ENCODE data around the gene ZNF611. TPM values are rescaled to one million over a fixed set of nuclear protein-coding genes. Genes with fewer than 3 reads are reported as not detected.
A peak's percentile ranks its signal among the peaks of the same experiment; 100 is the strongest.

Gene ZNF611
- polyA plus RNA-seq, 1 donor from 2014 or later = 11.8 TPM

GRCh38 chr19:52691737-52692136 lies 43.1 kb downstream of the ZNF611 start:
- Histone ChIP-seq H3K27ac (ENCODE audit: low read length) (no peak overlapping the region), H3K27me3 (ENCODE audit: insufficient read depth, low read depth, low read length) (no peaks in the 10 kb centered on the region), H3K4me2 (ENCODE audit: low read length) (no peak overlapping the region), H3K4me3 (ENCODE audit: low read length) (no peak overlapping the region), H3K36me3 (ENCODE audit: insufficient read depth, low read length) (no peaks in the 10 kb centered on the region), H4K20me1 (ENCODE audit: insufficient read depth) (no peaks in the 10 kb centered on the region), H3F3A (ENCODE audit: insufficient read depth, low read length, poor library complexity, severe bottlenecking) (no peaks in the 10 kb centered on the region), H3K79me2 (replicated peaks; ENCODE audit: insufficient read depth, low read length) (no peaks in the 10 kb centered on the region), H3K9me3 (ENCODE audit: low read length) (no peaks in the 10 kb centered on the region), H3K9me2 (ENCODE audit: insufficient read depth, low read length) (no peaks in the 10 kb centered on the region), H3K9ac (ENCODE audit: low read length) (no peak overlapping the region), H2AFZ (ENCODE audit: low read depth, low read length) (no peak overlapping the region)
- no peak for TF ChIP-seq TAF1 (IDR thresholded peaks at IDR 0.05; ENCODE audit: low read depth)
- TF ChIP-seq, protein P1, sequence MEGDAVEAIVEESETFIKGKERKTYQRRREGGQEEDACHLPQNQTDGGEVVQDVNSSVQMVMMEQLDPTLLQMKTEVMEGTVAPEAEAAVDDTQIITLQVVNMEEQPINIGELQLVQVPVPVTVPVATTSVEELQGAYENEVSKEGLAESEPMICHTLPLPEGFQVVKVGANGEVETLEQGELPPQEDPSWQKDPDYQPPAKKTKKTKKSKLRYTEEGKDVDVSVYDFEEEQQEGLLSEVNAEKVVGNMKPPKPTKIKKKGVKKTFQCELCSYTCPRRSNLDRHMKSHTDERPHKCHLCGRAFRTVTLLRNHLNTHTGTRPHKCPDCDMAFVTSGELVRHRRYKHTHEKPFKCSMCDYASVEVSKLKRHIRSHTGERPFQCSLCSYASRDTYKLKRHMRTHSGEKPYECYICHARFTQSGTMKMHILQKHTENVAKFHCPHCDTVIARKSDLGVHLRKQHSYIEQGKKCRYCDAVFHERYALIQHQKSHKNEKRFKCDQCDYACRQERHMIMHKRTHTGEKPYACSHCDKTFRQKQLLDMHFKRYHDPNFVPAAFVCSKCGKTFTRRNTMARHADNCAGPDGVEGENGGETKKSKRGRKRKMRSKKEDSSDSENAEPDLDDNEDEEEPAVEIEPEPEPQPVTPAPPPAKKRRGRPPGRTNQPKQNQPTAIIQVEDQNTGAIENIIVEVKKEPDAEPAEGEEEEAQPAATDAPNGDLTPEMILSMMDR (IDR thresholded peaks at IDR 0.05; ENCODE audit: poor library complexity, severe bottlenecking) = no peak
- TF ChIP-seq SMC3 (conservative IDR thresholded peaks at IDR 0.05; ENCODE audit: poor library complexity) = no peak
- no peak for TF ChIP-seq RAD21 (conservative IDR thresholded peaks at IDR 0.05)
- TF ChIP-seq POLR2AphosphoS5 (IDR thresholded peaks at IDR 0.05) = no peak
- no peak for TF ChIP-seq MXI1 (conservative IDR thresholded peaks at IDR 0.05; ENCODE audit: poor library complexity, severe bottlenecking)
- TF ChIP-seq EZH2 (IDR thresholded peaks at IDR 0.05; ENCODE audit: borderline replicate concordance, insufficient read depth, low read length, poor library complexity, severe bottlenecking) = no peak
- TF ChIP-seq EP300 (conservative IDR thresholded peaks at IDR 0.05; ENCODE audit: poor library complexity, severe bottlenecking) = no peak
- TF ChIP-seq REST (IDR thresholded peaks at IDR 0.05; ENCODE audit: borderline replicate concordance) = no peak

DNA sequence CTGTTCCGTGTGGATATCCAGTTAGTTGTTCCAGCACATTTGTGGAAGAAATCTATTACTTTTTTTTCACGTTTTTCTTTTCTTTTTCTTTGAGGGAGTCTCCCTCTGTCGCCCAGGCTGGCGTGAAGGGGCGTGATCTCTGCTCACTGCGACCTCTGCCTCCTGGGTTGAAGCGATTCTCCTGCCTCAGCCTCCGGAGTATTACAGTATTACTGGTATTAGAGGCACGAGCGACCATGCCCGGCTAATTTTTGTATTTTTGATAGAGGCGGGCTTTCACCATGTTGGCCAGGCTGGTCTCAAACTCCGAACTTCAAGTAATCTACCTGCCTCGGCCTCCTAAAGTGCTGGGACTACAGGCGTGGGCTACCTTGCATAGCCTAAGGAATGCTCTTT lies 43.6 kb downstream of the ZNF611 start:
- Histone ChIP-seq H2AFZ (ENCODE audit: low read depth, low read length) (no peak overlapping the region), H3K27me3 (ENCODE audit: insufficient read depth, low read depth, low read length) (no peaks in the 10 kb centered on the region), H3K27ac (ENCODE audit: low read length) (no peak overlapping the region), H3K4me2 (ENCODE audit: low read length) (no peak overlapping the region), H3K9me2 (ENCODE audit: insufficient read depth, low read length) (no peaks in the 10 kb centered on the region), H3K9ac (ENCODE audit: low read length) (peak overlapping the region; percentile 63), H3F3A (ENCODE audit: insufficient read depth, low read length, poor library complexity, severe bottlenecking) (no peaks in the 10 kb centered on the region), H4K20me1 (ENCODE audit: insufficient read depth) (no peaks in the 10 kb centered on the region), H3K79me2 (replicated peaks; ENCODE audit: insufficient read depth, low read length) (no peaks in the 10 kb centered on the region), H3K36me3 (ENCODE audit: insufficient read depth, low read length) (no peaks in the 10 kb centered on the region), H3K9me3 (ENCODE audit: low read length) (no peaks in the 10 kb centered on the region), H3K4me3 (ENCODE audit: low read length) (peak overlapping the region; percentile 68)
- no peak for TF ChIP-seq SMC3 (conservative IDR thresholded peaks at IDR 0.05; ENCODE audit: poor library complexity)
- TF ChIP-seq EZH2 (IDR thresholded peaks at IDR 0.05; ENCODE audit: borderline replicate concordance, insufficient read depth, low read length, poor library complexity, severe bottlenecking) = no peak
- TF ChIP-seq, protein P1 (IDR thresholded peaks at IDR 0.05; ENCODE audit: poor library complexity, severe bottlenecking) = no peak
- no peak for TF ChIP-seq REST (IDR thresholded peaks at IDR 0.05; ENCODE audit: borderline replicate concordance)
- no peak for TF ChIP-seq RAD21 (conservative IDR thresholded peaks at IDR 0.05)
- TF ChIP-seq TAF1 (IDR thresholded peaks at IDR 0.05; ENCODE audit: low read depth) = no peak
- TF ChIP-seq POLR2AphosphoS5 (IDR thresholded peaks at IDR 0.05) = no peak
- TF ChIP-seq MXI1 (conservative IDR thresholded peaks at IDR 0.05; ENCODE audit: poor library complexity, severe bottlenecking) = no peak
- TF ChIP-seq EP300 (conservative IDR thresholded peaks at IDR 0.05; ENCODE audit: poor library complexity, severe bottlenecking) = no peak
